Suprapubic skin (tissue), 4 donors: ENCODE results near the gene LMNB1. TPM values are rescaled to one million over a fixed set of nuclear protein-coding genes. Genes with fewer than 3 reads are reported as not detected.
"Not testable (repeated sequence)": the region's sequence is repeated elsewhere in the genome, so short reads cannot be mapped to it uniquely, and the experiment has no call there.

Source experiments
- DNase-seq, 2 donors: peaks; one replicate each; pipeline ENCODE4 v3.0.0-alpha.2; 2019; ENCODE audit warnings: low spot score in 2 of 2
- H3K27ac ChIP-seq: fragments of 200-600 bp; sonication (generic); one replicate; pipeline ENCODE4 v1.5.1; 2019
- H3K27me3 ChIP-seq: fragments of 200-600 bp; sonication (generic); one replicate; pipeline ENCODE4 v1.5.1; 2019
- H3K36me3 ChIP-seq: fragments of 200-600 bp; sonication (generic); one replicate; pipeline ENCODE4 v1.5.1; 2019
- H3K4me1 ChIP-seq: fragments of 200-600 bp; sonication (generic); one replicate; pipeline ENCODE4 v1.5.1; 2019
- H3K4me3 ChIP-seq: fragments of 200-600 bp; sonication (generic); one replicate; pipeline ENCODE4 v1.5.1; 2019; ENCODE audit warnings: mild to moderate bottlenecking
- H3K9me3 ChIP-seq: fragments of 200-600 bp; sonication (generic); one replicate; pipeline ENCODE4 v1.5.1; 2019
- CTCF ChIP-seq, 2 donors: fragments of 200-600 bp in 1 of 2; fragments of 450-650 bp in 1 of 2; sonication (generic) in 1 of 2; IDR thresholded peaks; one replicate each; pipeline ENCODE4 v1.5.1; 2016 to 2019; ENCODE audit warnings: antibody characterized with exemption in 2 of 2, mild to moderate bottlenecking in 1 of 2, moderate library complexity in 1 of 2
- EP300 ChIP-seq: sonication (generic); formaldehyde crosslinking; IDR thresholded peaks from one replicate; pipeline ENCODE4 v1.6.1; 2017; ENCODE audit warnings: antibody characterized with exemption
- POLR2A ChIP-seq, 2 donors: fragments of 450-650 bp; IDR thresholded peaks; one replicate each; pipeline ENCODE4 v1.6.1; 2017; ENCODE audit warnings: antibody characterized with exemption in 2 of 2, mild to moderate bottlenecking in 2 of 2, moderate library complexity in 2 of 2
- POLR2AphosphoS5 ChIP-seq, 3 donors: sonication (generic); formaldehyde crosslinking; IDR thresholded peaks; one replicate each; pipeline ENCODE4 v1.6.1; 2017; ENCODE audit warnings: antibody characterized with exemption in 3 of 3
- WGBS: methylation state at CpG from one replicate; pipeline ENCODE4 v1.1.5; 2018; 5-methylcytosine and 5-hydroxymethylcytosine counted together
- total RNA-seq, 4 donors: library from RNA; depleted of rRNA; stranded (reverse); fragments of >200 nt; gene quantifications; one replicate each; pipeline ENCODE4 v1.1.0, GENCODE V29; 2016

The LMNB1 gene
- total RNA-seq, 4 donors from 2014 or later, result 12.1 to 18.3 (median 14.6) TPM

GRCh38 chr5:126849101-126849678 lies 72.3 kb downstream of the LMNB1 start:
- peak overlapping the region; percentile 57 for H3K27ac ChIP-seq
- H3K27me3 ChIP-seq, result no peaks in the 10 kb centered on the region
- 61% methylated on average over 3 of the region's 3 CpGs for WGBS
- no peak for DNase-seq
- H3K4me3 ChIP-seq, result no peak overlapping the region
- peaks cover 27% of the 10 kb centered on the region for H3K4me1 ChIP-seq
- H3K9me3 ChIP-seq, result no peaks in the 10 kb centered on the region
- TF ChIP-seq POLR2A (IDR thresholded peaks at IDR 0.05) (no peak), CTCF (IDR thresholded peaks at IDR 0.05) (no peak), POLR2AphosphoS5 (IDR thresholded peaks at IDR 0.05) (no peak), EP300 (no peak)
- no peaks in the 10 kb centered on the region for H3K36me3 ChIP-seq

GRCh38 chr5:126851501-126852011 lies 74.6 kb downstream of the LMNB1 start:
- H3K4me3 ChIP-seq, result no peak overlapping the region
- H3K27me3 ChIP-seq, result no peaks in the 10 kb centered on the region
- peaks cover 15% of the 10 kb centered on the region for H3K4me1 ChIP-seq
- peak overlapping the region; percentile 3 for H3K27ac ChIP-seq
- DNase-seq, result no peak
- H3K9me3 ChIP-seq, result no peaks in the 10 kb centered on the region
- H3K36me3 ChIP-seq, result no peaks in the 10 kb centered on the region
- WGBS, result 52% methylated on average over 14 of the region's 14 CpGs
- TF ChIP-seq POLR2AphosphoS5 (IDR thresholded peaks at IDR 0.05) (no peak), EP300 (no peak), POLR2A (IDR thresholded peaks at IDR 0.05) (no peak), CTCF (IDR thresholded peaks at IDR 0.05) (no peak)

- H3K4me3 ChIP-seq, result no peak overlapping the region
- peak overlapping the region; percentile 51 for H3K27ac ChIP-seq
- H3K36me3 ChIP-seq, result no peaks in the 10 kb centered on the region
- TF ChIP-seq CTCF (IDR thresholded peaks at IDR 0.05) (no peak), POLR2AphosphoS5 (IDR thresholded peaks at IDR 0.05) (no peak), EP300 (no peak)
- H3K4me1 ChIP-seq, result peaks cover 9% of the 10 kb centered on the region
- no peak for DNase-seq
- H3K9me3 ChIP-seq, result no peaks in the 10 kb centered on the region
- WGBS, result 62% methylated on average over 4 of the region's 4 CpGs
- no peaks in the 10 kb centered on the region for H3K27me3 ChIP-seq
Observed at GRCh38 chr5:126852091-126852571, 75.2 kb downstream of the LMNB1 start.

GRCh38 chr5:126852841-126853271 lies 75.9 kb downstream of the LMNB1 start:
- no peaks in the 10 kb centered on the region for H3K36me3 ChIP-seq
- no peaks in the 10 kb centered on the region for H3K9me3 ChIP-seq
- H3K4me1 ChIP-seq, result peaks cover 10% of the 10 kb centered on the region
- H3K4me3 ChIP-seq, result no peak overlapping the region
- TF ChIP-seq CTCF (IDR thresholded peaks at IDR 0.05) (no peak), EP300 (no peak), POLR2AphosphoS5 (IDR thresholded peaks at IDR 0.05) (no peak)
- no peak for DNase-seq
- H3K27ac ChIP-seq, result no peak overlapping the region
- 72% methylated on average over 7 of the region's 7 CpGs for WGBS
- H3K27me3 ChIP-seq, result no peaks in the 10 kb centered on the region

- not testable (repeated sequence) for H3K27me3 ChIP-seq, DNase-seq, H3K27ac ChIP-seq, H3K9me3 ChIP-seq, H3K4me3 ChIP-seq, H3K36me3 ChIP-seq
- H3K4me1 ChIP-seq, result peaks cover 11% of the 10 kb centered on the region
- 94% methylated on average over 27 of the region's 27 CpGs for whole genome bisulfite sequencing
Observed at GRCh38 chr5:126853541-126854307, 76.8 kb downstream of the LMNB1 start.
